HCT116 (cell line): ENCODE measurements around the gene LRRTM4. TPM values are rescaled to one million over a fixed set of nuclear protein-coding genes. Genes with fewer than 3 reads are reported as not detected.

Experiments used
- ATAC-seq: fragments of 200-7000 bp; cut with Tn5 transposase; 2 replicates; pipeline ENCODE4 v1.9.1; 2020; ENCODE audit warnings: mild to moderate bottlenecking, moderate library complexity
- BruUV-seq: library from RNA; stranded (reverse); fragments of 400-500 nt; replicated peaks from 2 replicates; lab custom pipeline; 2021; lab: Mats Ljungman, UMichigan
- CTCF ChIA-PET: fragments of 300-600 bp; sonication (Branson Sonifier 250); formaldehyde crosslinking; loops from one replicate; lab custom pipeline; 2021; ENCODE audit warnings: antibody characterized with exemption; lab: Charles Lee
- POLR2A ChIA-PET: fragments of 300-600, 350-600 bp; sonication (Branson Sonifier 250); formaldehyde crosslinking; loops from one replicate; lab custom pipeline; 2021; ENCODE audit warnings: antibody characterized with exemption; lab: Charles Lee
- RAD21 ChIA-PET, 2 experiments: fragments of 300-600 bp; sonication (Branson Sonifier 250); formaldehyde crosslinking; loops; one replicate each; lab custom pipeline; 2023; ENCODE audit warnings: low total read pairs in 2 of 2; ENCODE audit not compliant: uncharacterized antibody in 2 of 2, unreplicated experiment in 2 of 2, low non-redundant PET in 1 of 2; lab: Charles Lee
- DNase-seq: peaks from one replicate; pipeline ENCODE4 v3.0.0-alpha.2; 2010; ENCODE audit warnings: low read depth, low spot score
- H2AFZ ChIP-seq: fragments of 200-600 bp; shearing (Covaris generic), sonication (generic); 2 replicates; pipeline ENCODE4 v1.6.1; 2017; ENCODE audit warnings: low read depth, mixed run types, mixed read lengths, antibody characterized with exemption, low read length; ENCODE audit not compliant: poor library complexity, severe bottlenecking
- H3K27ac ChIP-seq: 2 replicates; pipeline ENCODE4 v1.5.1; 2012; ENCODE audit warnings: low read depth, low read length
- H3K27me3 ChIP-seq: fragments of 200-600 bp; sonication (generic); 2 replicates; pipeline ENCODE4 v1.6.1; 2016; ENCODE audit warnings: mixed run types, low read length, mixed read lengths; ENCODE audit not compliant: insufficient read depth
- H3K36me3 ChIP-seq, 2 experiments: fragments of 200-500 bp in 1 of 2; fragments of 200-600 bp in 1 of 2; sonication (Bioruptor generic) in 1 of 2; sonication (generic) in 1 of 2; 2 replicates each; pipeline versions ENCODE4 v1.5.1 to v1.6.1; 2014 to 2016; ENCODE audit warnings: low read length in 2 of 2, inconsistent platforms in 1 of 2, mixed read lengths in 1 of 2, mixed run types in 1 of 2; ENCODE audit not compliant: insufficient read depth in 2 of 2, control insufficient read depth in 1 of 2
- H3K4me1 ChIP-seq, 2 experiments: fragments of 200-600 bp in 1 of 2; sonication (generic) in 1 of 2; 2 replicates each; pipeline versions ENCODE4 v1.5.1 to v1.6.1; 2012 to 2017; ENCODE audit warnings: low read length in 2 of 2, inconsistent platforms in 1 of 2, mild to moderate bottlenecking in 1 of 2, mixed read lengths in 1 of 2, mixed run types in 1 of 2, moderate library complexity in 1 of 2; ENCODE audit not compliant: insufficient read depth in 2 of 2, control insufficient read depth in 1 of 2
- H3K4me2 ChIP-seq: fragments of 200-600 bp; sonication (generic); 2 replicates; pipeline ENCODE4 v1.6.1; 2017; ENCODE audit warnings: mixed run types, low read length, mixed read lengths
- H3K4me3 ChIP-seq, 2 experiments: fragments of 200-600 bp in 1 of 2; sonication (generic) in 1 of 2; replicated peaks in 1 of 2; 2 replicates each; pipeline ENCODE4 v1.5.1; 2011 to 2016; ENCODE audit warnings: low read length in 2 of 2, control low read depth in 1 of 2, low read depth in 1 of 2, mild to moderate bottlenecking in 1 of 2, mixed read lengths in 1 of 2, mixed run types in 1 of 2
- H3K79me2 ChIP-seq: fragments of 200-600 bp; sonication (generic); 2 replicates; pipeline ENCODE4 v1.6.1; 2017; ENCODE audit warnings: mild to moderate bottlenecking, mixed run types, low read length, moderate library complexity, mixed read lengths; ENCODE audit not compliant: insufficient read depth
- H3K9ac ChIP-seq: fragments of 200-600 bp; sonication (generic); 2 replicates; pipeline ENCODE4 v1.6.1; 2016; ENCODE audit warnings: low read length, mixed read lengths
- H3K9me2 ChIP-seq: fragments of 200-600 bp; sonication (generic), shearing (Covaris generic); 2 replicates; pipeline ENCODE4 v1.6.1; 2017; ENCODE audit warnings: mixed run types, mild to moderate bottlenecking, moderate library complexity; ENCODE audit not compliant: insufficient read depth
- H3K9me3 ChIP-seq, 2 experiments: fragments of 200-500 bp in 1 of 2; fragments of 200-600 bp in 1 of 2; sonication (Bioruptor generic) in 1 of 2; sonication (generic) in 1 of 2; 2 replicates each; pipeline ENCODE4 v1.6.1; 2014 to 2017; ENCODE audit warnings: low read length in 2 of 2, mixed read lengths in 2 of 2, inconsistent platforms in 1 of 2, low read depth in 1 of 2, mild to moderate bottlenecking in 1 of 2, mixed run types in 1 of 2, moderate library complexity in 1 of 2; ENCODE audit not compliant: control insufficient read depth in 1 of 2, insufficient read depth in 1 of 2
- H4K20me1 ChIP-seq: fragments of 200-600 bp; sonication (generic), shearing (Covaris generic); 2 replicates; pipeline ENCODE4 v1.6.1; 2017; ENCODE audit warnings: mixed run types, mild to moderate bottlenecking, moderate library complexity; ENCODE audit not compliant: insufficient read depth
- EGR1 ChIP-seq: IDR thresholded peaks from 2 replicates; pipeline ENCODE4 v1.6.1; 2012; ENCODE audit warnings: low read depth
- ELF1 ChIP-seq: IDR thresholded peaks from 2 replicates; pipeline ENCODE4 v1.6.1; 2012; ENCODE audit warnings: low read depth, borderline replicate concordance
- EZH2phosphoT487 ChIP-seq: fragments of 200-600 bp; IDR thresholded peaks from 2 replicates; pipeline ENCODE4 v1.6.1; 2018; ENCODE audit warnings: antibody characterized with exemption, borderline replicate concordance
- FOSL1 ChIP-seq: IDR thresholded peaks from 2 replicates; pipeline ENCODE4 v1.6.1; 2012; ENCODE audit warnings: low read depth
- JUND ChIP-seq: IDR thresholded peaks from 2 replicates; pipeline ENCODE4 v1.6.1; 2012
- POLR2A ChIP-seq: IDR thresholded peaks from 2 replicates; pipeline ENCODE4 v1.7.0; 2011; ENCODE audit warnings: borderline replicate concordance; ENCODE audit not compliant: insufficient read depth, insufficient read length; ENCODE audit errors: extremely low read depth
- POLR2AphosphoS5 ChIP-seq: IDR thresholded peaks from 2 replicates; pipeline ENCODE4 v1.6.1; 2011; ENCODE audit warnings: mild to moderate bottlenecking, low read depth, low read length, moderate library complexity
- REST ChIP-seq: IDR thresholded peaks from 2 replicates; pipeline ENCODE4 v1.6.1; 2012; ENCODE audit warnings: low read depth
- SIN3A ChIP-seq: IDR thresholded peaks from 2 replicates; pipeline ENCODE4 v1.6.1; 2012; ENCODE audit warnings: low read depth
- SP1 ChIP-seq: IDR thresholded peaks from 2 replicates; pipeline ENCODE4 v1.6.1; 2012; ENCODE audit warnings: low read depth
- SRF ChIP-seq: IDR thresholded peaks from 2 replicates; pipeline ENCODE4 v1.6.1; 2012; ENCODE audit warnings: low read depth
- TCF7L2 ChIP-seq: IDR thresholded peaks from 2 replicates; pipeline ENCODE4 v1.7.0; 2011; ENCODE audit warnings: borderline replicate concordance, inconsistent platforms; ENCODE audit not compliant: insufficient read depth, insufficient read length; ENCODE audit errors: extremely low read depth
- YY1 ChIP-seq: IDR thresholded peaks from 2 replicates; pipeline ENCODE4 v1.6.1; 2011; ENCODE audit warnings: low read length, low read depth, moderate library complexity, mild to moderate bottlenecking; ENCODE audit not compliant: insufficient replicate concordance; ENCODE audit errors: extremely low read depth
- ZBTB33 ChIP-seq: IDR thresholded peaks from 2 replicates; pipeline ENCODE4 v1.6.1; 2011; ENCODE audit warnings: mild to moderate bottlenecking, low read length, moderate library complexity; ENCODE audit not compliant: insufficient replicate concordance; ENCODE audit errors: extremely low read depth
- ZNF274 ChIP-seq: fragments of 200-500 bp; sonication (Bioruptor generic); IDR thresholded peaks from 2 replicates; pipeline ENCODE4 v1.6.1; 2014; ENCODE audit warnings: mild to moderate bottlenecking, low read depth, low read length, inconsistent platforms
- intact Hi-C: fragments of 100-400 bp; cut with micrococcal nuclease; formaldehyde crosslinking; loops from 2 replicates; pipeline ENCODE4 v1.10.0; 2022
- total RNA-seq: library from RNA; stranded (reverse); gene quantifications from one replicate; pipeline ENCODE4 v1.2.1, GENCODE V29; 2021; ENCODE audit not compliant: unreplicated experiment
- TF ChIP-seq, protein P1 (sequence below): IDR thresholded peaks from 2 replicates; pipeline ENCODE4 v1.6.1; 2012
- TF ChIP-seq, protein P2 (sequence below): IDR thresholded peaks from 2 replicates; pipeline ENCODE4 v1.6.1; 2012
- TF ChIP-seq, protein P3 (sequence below), 3 experiments: fragments of 200-600 bp in 1 of 3; sonication (generic) in 1 of 3; IDR thresholded peaks in 2 of 3; conservative IDR thresholded peaks in 1 of 3; 2 replicates each; pipeline ENCODE4 v1.5.1; 2012 to 2017; ENCODE audit warnings: low read depth in 2 of 3, low read length in 2 of 3, antibody characterized with exemption in 1 of 3, borderline replicate concordance in 1 of 3, control low read depth in 1 of 3, mild to moderate bottlenecking in 1 of 3, mixed read lengths in 1 of 3, mixed run types in 1 of 3, moderate library complexity in 1 of 3; ENCODE audit not compliant: insufficient read depth in 1 of 3

The LRRTM4 gene
- total RNA-seq, 1 experiment from 2014 or later = 0.25 TPM

DNA sequence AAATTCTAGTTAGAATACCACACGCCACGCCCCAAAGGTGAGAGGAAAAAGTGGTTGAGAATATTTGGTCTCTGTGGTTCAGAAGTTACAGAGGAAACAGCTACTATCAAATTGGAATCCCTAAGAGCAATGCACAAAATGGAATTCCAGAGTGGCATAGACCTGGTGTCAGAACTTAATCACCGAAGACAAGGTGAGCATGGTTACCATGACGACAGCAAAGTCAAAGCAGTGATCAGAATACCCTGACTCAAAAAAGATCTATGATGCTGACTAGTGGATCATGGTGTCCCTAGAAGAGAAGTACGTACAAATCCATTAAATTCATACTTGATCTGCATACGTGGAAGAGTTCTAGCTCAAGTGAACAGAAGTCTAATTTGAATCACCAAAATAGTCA is 14.5 kb downstream of the LRRTM4 start:
- intact Hi-C loops = no loop called here
- no peak overlapping the region for H3K9ac ChIP-seq
- no peaks in the 10 kb centered on the region for H4K20me1 ChIP-seq
- no peaks in the 10 kb centered on the region for H3K79me2 ChIP-seq
- H3K9me2 ChIP-seq = no peaks in the 10 kb centered on the region
- H2AFZ ChIP-seq = no peak overlapping the region
- no peaks in the 10 kb centered on the region for H3K4me1 ChIP-seq
- H3K9me3 ChIP-seq = peaks cover 4 to 11% of the 10 kb centered on the region in 2 experiments; a peak in 1 of 4 replicates
- BruUV-seq = no TSS peak
- H3K4me2 ChIP-seq = no peak overlapping the region
- no peaks in the 10 kb centered on the region for H3K27me3 ChIP-seq
- H3K4me3 ChIP-seq = no peak overlapping the region
- TF ChIP-seq ELF1 (no peak), EGR1 (no peak), SIN3A (no peak), EZH2phosphoT487 (no peak), YY1 (no peak), JUND (no peak), SP1 (no peak), ZNF274 (no peak), TCF7L2 (no peak), ZBTB33 (no peak), SRF (no peak), POLR2AphosphoS5 (no peak), REST (no peak), POLR2A (no peak), FOSL1 (no peak)
- TF ChIP-seq, protein P1, sequence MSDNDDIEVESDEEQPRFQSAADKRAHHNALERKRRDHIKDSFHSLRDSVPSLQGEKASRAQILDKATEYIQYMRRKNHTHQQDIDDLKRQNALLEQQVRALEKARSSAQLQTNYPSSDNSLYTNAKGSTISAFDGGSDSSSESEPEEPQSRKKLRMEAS = no peak
- TF ChIP-seq, protein P2, sequence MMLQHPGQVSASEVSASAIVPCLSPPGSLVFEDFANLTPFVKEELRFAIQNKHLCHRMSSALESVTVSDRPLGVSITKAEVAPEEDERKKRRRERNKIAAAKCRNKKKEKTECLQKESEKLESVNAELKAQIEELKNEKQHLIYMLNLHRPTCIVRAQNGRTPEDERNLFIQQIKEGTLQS = no peak
- TF ChIP-seq, protein P3, sequence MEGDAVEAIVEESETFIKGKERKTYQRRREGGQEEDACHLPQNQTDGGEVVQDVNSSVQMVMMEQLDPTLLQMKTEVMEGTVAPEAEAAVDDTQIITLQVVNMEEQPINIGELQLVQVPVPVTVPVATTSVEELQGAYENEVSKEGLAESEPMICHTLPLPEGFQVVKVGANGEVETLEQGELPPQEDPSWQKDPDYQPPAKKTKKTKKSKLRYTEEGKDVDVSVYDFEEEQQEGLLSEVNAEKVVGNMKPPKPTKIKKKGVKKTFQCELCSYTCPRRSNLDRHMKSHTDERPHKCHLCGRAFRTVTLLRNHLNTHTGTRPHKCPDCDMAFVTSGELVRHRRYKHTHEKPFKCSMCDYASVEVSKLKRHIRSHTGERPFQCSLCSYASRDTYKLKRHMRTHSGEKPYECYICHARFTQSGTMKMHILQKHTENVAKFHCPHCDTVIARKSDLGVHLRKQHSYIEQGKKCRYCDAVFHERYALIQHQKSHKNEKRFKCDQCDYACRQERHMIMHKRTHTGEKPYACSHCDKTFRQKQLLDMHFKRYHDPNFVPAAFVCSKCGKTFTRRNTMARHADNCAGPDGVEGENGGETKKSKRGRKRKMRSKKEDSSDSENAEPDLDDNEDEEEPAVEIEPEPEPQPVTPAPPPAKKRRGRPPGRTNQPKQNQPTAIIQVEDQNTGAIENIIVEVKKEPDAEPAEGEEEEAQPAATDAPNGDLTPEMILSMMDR (IDR thresholded peaks at IDR 0.05 in 2 of 3, conservative IDR thresholded peaks at IDR 0.05 in 1 of 3; ENCODE audit: borderline replicate concordance in 1 of 3, insufficient read depth in 1 of 3, low read depth in 2 of 3, low read length in 2 of 3) = no peak
- no peaks in the 10 kb centered on the region for H3K36me3 ChIP-seq
- ChIA-PET RAD21 (no interaction called here), CTCF (no interaction called here), POLR2A (no interaction called here)
- no peak overlapping the region for H3K27ac ChIP-seq
- DNase-seq = no peak
- ATAC-seq = no peak
